ENCODE results near the gene PIP5K1B. TPM values are rescaled to one million over a fixed set of nuclear protein-coding genes. Genes with fewer than 3 reads are reported as not detected.
"Not testable (repeated sequence)": the region's sequence is repeated elsewhere in the genome, so short reads cannot be mapped to it uniquely, and the experiment has no call there.

The PIP5K1B gene
- polyA plus RNA-seq, 1 donor (not counting 4 experiments of a cell fraction or from before 2014, with no cell fraction given) = not detected

- peaks cover 4% of the 10 kb centered on the region for H3K79me2 ChIP-seq (ENCODE audit: control insufficient read depth, insufficient read depth, low read length)
- H3K27ac ChIP-seq (ENCODE audit: control insufficient read depth, insufficient read depth, low read length) = no peak overlapping the region
- no peaks in the 10 kb centered on the region for H3K4me1 ChIP-seq (ENCODE audit: control insufficient read depth, extremely low read depth, insufficient read depth, low read length)
- TF ChIP-seq EZH2 (IDR thresholded peaks at IDR 0.05; ENCODE audit: low read length) = no peak
- no peak for TF ChIP-seq CTCF (optimal IDR thresholded peaks at IDR 0.05 in 1 of 3, IDR thresholded peaks at IDR 0.05 in 1 of 3, conservative IDR thresholded peaks at IDR 0.05 in 1 of 3; ENCODE audit: extremely low read depth in 1 of 3, insufficient read depth in 2 of 3, low read length in 3 of 3)
- no peaks in the 10 kb centered on the region for H3K9me1 ChIP-seq (ENCODE audit: control insufficient read depth, extremely low read depth, insufficient read depth, low read length)
- H4K20me1 ChIP-seq (ENCODE audit: control insufficient read depth, extremely low read depth, insufficient read depth, low read length) = no peaks in the 10 kb centered on the region
- DNase-seq (ENCODE audit: low read depth, low spot score) (no peak), FAIRE-seq (no peak)
- peaks cover 9 to 11% of the 10 kb centered on the region in 2 experiments for H3K36me3 ChIP-seq (ENCODE audit: control insufficient read depth in 2 of 2, extremely low read depth in 1 of 2, insufficient read depth in 2 of 2, low read length in 2 of 2)
- no peak overlapping the region for H3K4me2 ChIP-seq (ENCODE audit: control insufficient read depth, extremely low read depth, insufficient read depth, low read depth, low read length)
- no peaks in the 10 kb centered on the region for H3K9me3 ChIP-seq (ENCODE audit: control insufficient read depth, low read depth, low read length)
- dilution Hi-C loops (cut with MboI; ENCODE audit: extremely low pct_ligation_motif_present, low sequenced_read_pairs) = no loop called here
- H3K9ac ChIP-seq (ENCODE audit: control insufficient read depth, extremely low read depth, insufficient read depth, low read length) = no peak overlapping the region
- H3K27me3 ChIP-seq (ENCODE audit: control insufficient read depth, extremely low read depth, insufficient read depth, low read length) = no peaks in the 10 kb centered on the region
- no peak overlapping the region for H3K4me3 ChIP-seq (ENCODE audit: control insufficient read depth in 2 of 3, extremely low read depth in 1 of 3, insufficient read depth in 2 of 3, low read depth in 1 of 3, low read length in 3 of 3)
- H2AFZ ChIP-seq (ENCODE audit: control insufficient read depth, low read length) = no peak overlapping the region
These were observed 344.1 kb downstream of the PIP5K1B start for GRCh38 chr9:69049094-69049493.

- H3K79me2 ChIP-seq (ENCODE audit: control insufficient read depth, insufficient read depth, low read length); H3K27me3 ChIP-seq (ENCODE audit: control insufficient read depth, extremely low read depth, insufficient read depth, low read length); H2AFZ ChIP-seq (ENCODE audit: control insufficient read depth, low read length); H3K9me1 ChIP-seq (ENCODE audit: control insufficient read depth, extremely low read depth, insufficient read depth, low read length); H3K9ac ChIP-seq (ENCODE audit: control insufficient read depth, extremely low read depth, insufficient read depth, low read length); DNase-seq (ENCODE audit: low read depth, low spot score); dilution Hi-C loops (cut with MboI; ENCODE audit: extremely low pct_ligation_motif_present, low sequenced_read_pairs); H4K20me1 ChIP-seq (ENCODE audit: control insufficient read depth, extremely low read depth, insufficient read depth, low read length); H3K4me2 ChIP-seq (ENCODE audit: control insufficient read depth, extremely low read depth, insufficient read depth, low read depth, low read length); H3K4me3 ChIP-seq (ENCODE audit: control insufficient read depth in 2 of 3, extremely low read depth in 1 of 3, insufficient read depth in 2 of 3, low read depth in 1 of 3, low read length in 3 of 3); H3K27ac ChIP-seq (ENCODE audit: control insufficient read depth, insufficient read depth, low read length); FAIRE-seq; H3K9me3 ChIP-seq (ENCODE audit: control insufficient read depth, low read depth, low read length); H3K4me1 ChIP-seq (ENCODE audit: control insufficient read depth, extremely low read depth, insufficient read depth, low read length): not testable (repeated sequence)
- H3K36me3 ChIP-seq (ENCODE audit: control insufficient read depth in 2 of 2, extremely low read depth in 1 of 2, insufficient read depth in 2 of 2, low read length in 2 of 2) = peaks cover 12 to 16% of the 10 kb centered on the region in 2 experiments
These were observed 345.9 kb downstream of the PIP5K1B start for GRCh38 chr9:69050936-69051335.

- Histone ChIP-seq H3K79me2 (ENCODE audit: control insufficient read depth, insufficient read depth, low read length) (no peaks in the 10 kb centered on the region), H3K9ac (ENCODE audit: control insufficient read depth, extremely low read depth, insufficient read depth, low read length) (no peak overlapping the region), H3K36me3 (ENCODE audit: control insufficient read depth in 2 of 2, extremely low read depth in 1 of 2, insufficient read depth in 2 of 2, low read length in 2 of 2) (peaks cover 2 to 7% of the 10 kb centered on the region in 2 experiments), H3K27ac (ENCODE audit: control insufficient read depth, insufficient read depth, low read length) (no peak overlapping the region), H4K20me1 (ENCODE audit: control insufficient read depth, extremely low read depth, insufficient read depth, low read length) (no peaks in the 10 kb centered on the region), H3K4me2 (ENCODE audit: control insufficient read depth, extremely low read depth, insufficient read depth, low read depth, low read length) (no peak overlapping the region), H3K9me3 (ENCODE audit: control insufficient read depth, low read depth, low read length) (no peaks in the 10 kb centered on the region), H3K4me1 (ENCODE audit: control insufficient read depth, extremely low read depth, insufficient read depth, low read length) (no peaks in the 10 kb centered on the region), H3K9me1 (ENCODE audit: control insufficient read depth, extremely low read depth, insufficient read depth, low read length) (no peaks in the 10 kb centered on the region), H2AFZ (ENCODE audit: control insufficient read depth, low read length) (no peak overlapping the region), H3K4me3 (ENCODE audit: control insufficient read depth in 2 of 3, extremely low read depth in 1 of 3, insufficient read depth in 2 of 3, low read depth in 1 of 3, low read length in 3 of 3) (no peak overlapping the region), H3K27me3 (ENCODE audit: control insufficient read depth, extremely low read depth, insufficient read depth, low read length) (no peaks in the 10 kb centered on the region)
- FAIRE-seq (no peak), DNase-seq (ENCODE audit: low read depth, low spot score) (no peak)
- dilution Hi-C loops (cut with MboI; ENCODE audit: extremely low pct_ligation_motif_present, low sequenced_read_pairs) = no loop called here
- no peak for TF ChIP-seq CTCF (optimal IDR thresholded peaks at IDR 0.05 in 1 of 3, IDR thresholded peaks at IDR 0.05 in 1 of 3, conservative IDR thresholded peaks at IDR 0.05 in 1 of 3; ENCODE audit: extremely low read depth in 1 of 3, insufficient read depth in 2 of 3, low read length in 3 of 3)
- TF ChIP-seq EZH2 (IDR thresholded peaks at IDR 0.05; ENCODE audit: low read length) = no peak
These were observed 349.9 kb downstream of the PIP5K1B start for GRCh38 chr9:69054989-69055388.
